ENCODE measurements around the gene MAP3K14.

GRCh38 chr17:45251931-45252330, 64.9 kb downstream of the MAP3K14 start:
- no peak for TF ChIP-seq POLR2A (IDR thresholded peaks at IDR 0.05)
- no peak for TF ChIP-seq CTCF (IDR thresholded peaks at IDR 0.05)

Measured in Peyer's patch (tissue), 4 donors.